HG02852 (cell line): Measurements from ENCODE around the gene NHLRC2.

Source experiments
- ATAC-seq: cut with Tn5 transposase; IDR thresholded peaks from one replicate; pipeline ENCODE4 v1.9.1; 2021; ENCODE audit warnings: mild to moderate bottlenecking, moderate library complexity; ENCODE audit not compliant: unreplicated experiment

Gene NHLRC2

GRCh38 chr10:113858541-113858940, 4.1 kb downstream of the NHLRC2 start:
- no peak for ATAC-seq

GRCh38 chr10:113859261-113859660, 4.8 kb downstream of the NHLRC2 start:
- peak; percentile 45 for ATAC-seq

- ATAC-seq: no peak
Observed at GRCh38 chr10:113865901-113866300, 11.4 kb downstream of the NHLRC2 start.

- no peak for ATAC-seq
Observed at GRCh38 chr10:113866551-113867394, 12.3 kb downstream of the NHLRC2 start.

GRCh38 chr10:113867904-113868303, 13.4 kb downstream of the NHLRC2 start:
- ATAC-seq: no peak

- ATAC-seq: no peak
Observed at GRCh38 chr10:113869789-113870188, 15.3 kb downstream of the NHLRC2 start.

GRCh38 chr10:113872139-113873030, 17.9 kb downstream of the NHLRC2 start:
- ATAC-seq: no peak

- ATAC-seq: no peak
Observed at GRCh38 chr10:113875212-113875611, 20.8 kb downstream of the NHLRC2 start.

- ATAC-seq: no peak
Observed at GRCh38 chr10:113876461-113876860, 22.0 kb downstream of the NHLRC2 start.

- ATAC-seq: peak; percentile 84
Observed at GRCh38 chr10:113879691-113880090, 25.2 kb downstream of the NHLRC2 start.

- no peak for ATAC-seq
Observed at GRCh38 chr10:113880236-113880635, 25.8 kb downstream of the NHLRC2 start.

GRCh38 chr10:113882240-113882639, 27.8 kb downstream of the NHLRC2 start:
- no peak for ATAC-seq

GRCh38 chr10:113889911-113890310, 35.5 kb downstream of the NHLRC2 start:
- no peak for ATAC-seq

- ATAC-seq: no peak
Observed at GRCh38 chr10:113890769-113891168, 36.3 kb downstream of the NHLRC2 start.

GRCh38 chr10:113891476-113891875, 37.0 kb downstream of the NHLRC2 start:
- ATAC-seq: no peak

- no peak for ATAC-seq
Observed at GRCh38 chr10:113893570-113893969, 39.1 kb downstream of the NHLRC2 start.

GRCh38 chr10:113894581-113894980, 40.1 kb downstream of the NHLRC2 start:
- no peak for ATAC-seq

GRCh38 chr10:113895018-113895417, 40.6 kb downstream of the NHLRC2 start:
- no peak for ATAC-seq

GRCh38 chr10:113897693-113898618, 43.5 kb downstream of the NHLRC2 start:
- no peak for ATAC-seq

- ATAC-seq: no peak
Observed at GRCh38 chr10:113899952-113900598, 45.6 kb downstream of the NHLRC2 start.
